Naive thymus-derived CD8-positive, alpha-beta T cell (primary cell): ENCODE measurements around the gene ATF7IP2. TPM values are rescaled to one million over a fixed set of nuclear protein-coding genes. Genes with fewer than 3 reads are reported as not detected.
"Not testable (repeated sequence)": the region's sequence is repeated elsewhere in the genome, so short reads cannot be mapped to it uniquely, and the experiment has no call there.

Experiments used
- ATAC-seq, 2 donors: fragments of 150-1000 bp; cut with Tn5 transposase in 1 of 2; sonication (Bioruptor Pico), chemical (Tn5 transposase) in 1 of 2; 1 replicate in 1 of 2; 2 replicates in 1 of 2; pipeline ENCODE4 v1.10.0; 2021; ENCODE audit warnings: mild to moderate bottlenecking in 2 of 2, moderate library complexity in 2 of 2
- POLR2A ChIA-PET: fragments of 350-600 bp; sonication (Branson Sonifier 250); formaldehyde crosslinking; loops from one replicate; lab custom pipeline; 2021; ENCODE audit warnings: antibody characterized with exemption; lab: Charles Lee
- DNase-seq, 10 donors: peaks; one replicate each; pipeline versions ENCODE4 v3.0.0 to v3.0.0-alpha.2; 2020 to 2022
- H3K27ac Mint-ChIP-seq, 10 donors: one replicate each; pipeline ENCODE4 v1.8.0; 2020 to 2022; ENCODE audit warnings: mild to moderate bottlenecking in 10 of 10, mixed read lengths in 10 of 10, moderate library complexity in 4 of 10, inconsistent platforms in 1 of 10
- H3K27me3 Mint-ChIP-seq, 5 donors: one replicate each; pipeline ENCODE4 v1.8.0; 2021 to 2022; ENCODE audit warnings: mixed read lengths in 5 of 5
- H3K36me3 Mint-ChIP-seq, 3 donors: one replicate each; pipeline ENCODE4 v1.8.0; 2020 to 2022; ENCODE audit warnings: mixed read lengths in 3 of 3, mild to moderate bottlenecking in 2 of 3, inconsistent platforms in 1 of 3
- H3K4me1 Mint-ChIP-seq, 4 donors: one replicate each; pipeline ENCODE4 v1.8.0; 2021 to 2022; ENCODE audit warnings: mixed read lengths in 4 of 4
- H3K4me3 Mint-ChIP-seq, 10 donors: one replicate each; pipeline ENCODE4 v1.8.0; 2020 to 2022; ENCODE audit warnings: mild to moderate bottlenecking in 10 of 10, mixed read lengths in 10 of 10, moderate library complexity in 6 of 10, inconsistent platforms in 1 of 10
- H3K9me3 Mint-ChIP-seq, 9 donors: one replicate each; pipeline ENCODE4 v1.8.0; 2020 to 2022; ENCODE audit warnings: mixed read lengths in 9 of 9, mild to moderate bottlenecking in 3 of 9, inconsistent platforms in 1 of 9, moderate library complexity in 1 of 9
- polyA plus RNA-seq, 3 donors: library from polyadenylated mRNA; unstranded; fragments of 300-500 nt; fragmentation: Illumina TruSeq; gene quantifications; one replicate each; pipeline ENCODE4 v1.2.3, GENCODE V29; 2021
- total RNA-seq, 8 experiments: library from RNA in 2 of 8; stranded (reverse) in 2 of 8; gene quantifications; one replicate each; pipeline ENCODE4 v1.2.3 and lab custom pipeline; 2021 to 2026

The ATF7IP2 gene
- total and polyA plus RNA-seq, 5 experiments from 2014 or later, result 87.6 to 182 (median 121) TPM

GRCh38 chr16:10476636-10477035, 90.8 kb downstream of the ATF7IP2 start:
- H3K27me3 Mint-ChIP-seq, DNase-seq, H3K4me3 Mint-ChIP-seq, H3K4me1 Mint-ChIP-seq, ATAC-seq, POLR2A ChIA-PET, H3K27ac Mint-ChIP-seq: not testable (repeated sequence)
- peaks cover 10 to 63% (median 22%) of the 10 kb centered on the region in 9 donors for H3K9me3 Mint-ChIP-seq
- H3K36me3 Mint-ChIP-seq, result peaks cover 32 to 78% (median 69%) of the 10 kb centered on the region in 3 donors

GRCh38 chr16:10480151-10480550, 94.3 kb downstream of the ATF7IP2 start:
- Mint-ChIP-seq H3K9me3 (peaks cover 9 to 70% (median 23%) of the 10 kb centered on the region in 9 donors), H3K27ac (peak overlapping the region in 1 of 10 donors; percentile 37), H3K4me1 (no peaks in the 10 kb centered on the region), H3K36me3 (peaks cover 44 to 75% (median 58%) of the 10 kb centered on the region in 3 donors), H3K27me3 (no peaks in the 10 kb centered on the region), H3K4me3 (no peak overlapping the region)
- no peak for DNase-seq
- POLR2A ChIA-PET, result interaction anchor here (0.7 kb wide), 1 partner anchor 154 kb away, joined by 3 read pairs; no protein-coding TSS in a partner anchor
- no peak for ATAC-seq

GRCh38 chr16:10485159-10485558, 99.3 kb downstream of the ATF7IP2 start:
- peaks cover 6 to 66% (median 23%) of the 10 kb centered on the region in 9 donors for H3K9me3 Mint-ChIP-seq
- DNase-seq (no peak), ATAC-seq (no peak)
- peaks cover 0 to 3% (median under 1%) of the 10 kb centered on the region in 4 donors for H3K4me1 Mint-ChIP-seq
- H3K36me3 Mint-ChIP-seq, result peaks cover 31 to 49% (median 42%) of the 10 kb centered on the region in 3 donors
- peak overlapping the region in 1 of 10 donors; percentile 38 for H3K27ac Mint-ChIP-seq
- H3K27me3 Mint-ChIP-seq, result no peaks in the 10 kb centered on the region
- no peak overlapping the region for H3K4me3 Mint-ChIP-seq
- POLR2A ChIA-PET, result no interaction called here

GRCh38 chr16:10485698-10486382, 100.0 kb downstream of the ATF7IP2 start:
- Mint-ChIP-seq H3K36me3 (peaks cover 25 to 42% (median 35%) of the 10 kb centered on the region in 3 donors), H3K27ac (peak overlapping the region in 4 of 10 donors; percentile 20 to 57 (median 30)), H3K9me3 (peaks cover 0 to 60% (median 22%) of the 10 kb centered on the region in 9 donors), H3K27me3 (no peaks in the 10 kb centered on the region), H3K4me1 (peaks cover 0 to 3% (median under 1%) of the 10 kb centered on the region in 4 donors), H3K4me3 (no peak overlapping the region)
- POLR2A ChIA-PET, result no interaction called here
- ATAC-seq, result no peak
- DNase-seq, result no peak

GRCh38 chr16:10490141-10490540, 104.3 kb downstream of the ATF7IP2 start:
- POLR2A ChIA-PET, result no interaction called here
- no peak overlapping the region for H3K27ac Mint-ChIP-seq
- no peak for ATAC-seq
- peaks cover 0 to 3% (median under 1%) of the 10 kb centered on the region in 4 donors for H3K4me1 Mint-ChIP-seq
- DNase-seq, result no peak
- H3K4me3 Mint-ChIP-seq, result no peak overlapping the region
- H3K9me3 Mint-ChIP-seq, result peaks cover 3 to 47% (median 39%) of the 10 kb centered on the region in 9 donors
- H3K27me3 Mint-ChIP-seq, result no peaks in the 10 kb centered on the region
- H3K36me3 Mint-ChIP-seq, result peaks cover 0 to 23% (median 13%) of the 10 kb centered on the region in 3 donors

GRCh38 chr16:10493276-10493675, 107.4 kb downstream of the ATF7IP2 start:
- POLR2A ChIA-PET, result no interaction called here
- Mint-ChIP-seq H3K4me1 (no peaks in the 10 kb centered on the region), H3K27me3 (no peaks in the 10 kb centered on the region), H3K27ac (no peak overlapping the region), H3K4me3 (no peak overlapping the region), H3K36me3 (peaks cover 0 to 19% (median 10%) of the 10 kb centered on the region in 3 donors), H3K9me3 (peaks cover 3 to 47% (median 35%) of the 10 kb centered on the region in 9 donors)
- ATAC-seq, result no peak
- DNase-seq, result no peak

- H3K27ac Mint-ChIP-seq, result no peak overlapping the region
- H3K27me3 Mint-ChIP-seq, result no peaks in the 10 kb centered on the region
- POLR2A ChIA-PET, result no interaction called here
- ATAC-seq (no peak), DNase-seq (no peak)
- H3K4me3 Mint-ChIP-seq, result no peak overlapping the region
- peaks cover 3 to 47% (median 35%) of the 10 kb centered on the region in 9 donors for H3K9me3 Mint-ChIP-seq
- no peaks in the 10 kb centered on the region for H3K4me1 Mint-ChIP-seq
- H3K36me3 Mint-ChIP-seq, result peaks cover 0 to 19% (median 10%) of the 10 kb centered on the region in 3 donors
Measured at GRCh38 chr16:10494343-10495030, 108.6 kb downstream of the ATF7IP2 start.

- ATAC-seq (no peak), DNase-seq (no peak)
- POLR2A ChIA-PET, result no interaction called here
- H3K27me3 Mint-ChIP-seq, result no peaks in the 10 kb centered on the region
- H3K4me3 Mint-ChIP-seq, result no peak overlapping the region
- H3K36me3 Mint-ChIP-seq, result peaks cover 0 to 19% (median 10%) of the 10 kb centered on the region in 3 donors
- H3K27ac Mint-ChIP-seq, result no peak overlapping the region
- H3K9me3 Mint-ChIP-seq, result peaks cover 3 to 47% (median 35%) of the 10 kb centered on the region in 9 donors
- no peaks in the 10 kb centered on the region for H3K4me1 Mint-ChIP-seq
Measured at GRCh38 chr16:10495031-10495345, 109.1 kb downstream of the ATF7IP2 start.

- H3K4me3 Mint-ChIP-seq, result no peak overlapping the region
- peaks cover 0 to 19% (median 10%) of the 10 kb centered on the region in 3 donors for H3K36me3 Mint-ChIP-seq
- no peak for ATAC-seq
- H3K27ac Mint-ChIP-seq, result peak overlapping the region in 2 of 10 donors; percentile 10 to 70
- H3K4me1 Mint-ChIP-seq, result peaks cover 3 to 9% (median 6%) of the 10 kb centered on the region in 4 donors
- peak in 1 of 10 donors; percentile 39 for DNase-seq
- no peaks in the 10 kb centered on the region for H3K27me3 Mint-ChIP-seq
- H3K9me3 Mint-ChIP-seq, result peaks cover 3 to 46% (median 35%) of the 10 kb centered on the region in 9 donors
- POLR2A ChIA-PET, result interaction anchor here (0.6 to 1.3 kb wide), 3 partner anchors 41 to 222 kb away, joined by 3 to 5 read pairs (median 5); no protein-coding TSS in a partner anchor
Measured at GRCh38 chr16:10497132-10498101, 111.6 kb downstream of the ATF7IP2 start.

GRCh38 chr16:10500582-10500981, 114.7 kb downstream of the ATF7IP2 start:
- H3K4me1 Mint-ChIP-seq, result peaks cover 5 to 17% (median 13%) of the 10 kb centered on the region in 4 donors
- peak in 1 of 2 donors; percentile 23 for ATAC-seq
- peaks cover 0 to 24% (median 14%) of the 10 kb centered on the region in 9 donors for H3K9me3 Mint-ChIP-seq
- POLR2A ChIA-PET, result interaction anchor here (1.2 kb wide), 1 partner anchor 115 kb away, joined by 4 read pairs; no protein-coding TSS in a partner anchor
- H3K27ac Mint-ChIP-seq, result peak overlapping the region in 2 of 10 donors; percentile 0 to 83
- no peak overlapping the region for H3K4me3 Mint-ChIP-seq
- peaks cover 0 to 3% (median under 1%) of the 10 kb centered on the region in 3 donors for H3K36me3 Mint-ChIP-seq
- DNase-seq, result no peak
- H3K27me3 Mint-ChIP-seq, result no peaks in the 10 kb centered on the region

- POLR2A ChIA-PET, result interaction anchor here (0.6 kb wide), 2 partner anchors 182 to 236 kb away, joined by 3 read pairs; no protein-coding TSS in a partner anchor
- ATAC-seq, result peak; percentile 49 to 82
- no peaks in the 10 kb centered on the region for H3K27me3 Mint-ChIP-seq
- peaks cover 5 to 17% (median 13%) of the 10 kb centered on the region in 4 donors for H3K4me1 Mint-ChIP-seq
- peak in 1 of 10 donors; percentile 28 for DNase-seq
- peak overlapping the region in 1 of 10 donors; percentile 0 for H3K27ac Mint-ChIP-seq
- peaks cover 0 to 22% (median 11%) of the 10 kb centered on the region in 9 donors for H3K9me3 Mint-ChIP-seq
- H3K36me3 Mint-ChIP-seq, result no peaks in the 10 kb centered on the region
- H3K4me3 Mint-ChIP-seq, result no peak overlapping the region
Measured at GRCh38 chr16:10501016-10501607, 115.3 kb downstream of the ATF7IP2 start.
